ENCODE data around the gene CATSPER4. TPM values are rescaled to one million over a fixed set of nuclear protein-coding genes. Genes with fewer than 3 reads are reported as not detected.

Gene CATSPER4
- not detected for total RNA-seq
- long read RNA-seq = 0 reads

DNA sequence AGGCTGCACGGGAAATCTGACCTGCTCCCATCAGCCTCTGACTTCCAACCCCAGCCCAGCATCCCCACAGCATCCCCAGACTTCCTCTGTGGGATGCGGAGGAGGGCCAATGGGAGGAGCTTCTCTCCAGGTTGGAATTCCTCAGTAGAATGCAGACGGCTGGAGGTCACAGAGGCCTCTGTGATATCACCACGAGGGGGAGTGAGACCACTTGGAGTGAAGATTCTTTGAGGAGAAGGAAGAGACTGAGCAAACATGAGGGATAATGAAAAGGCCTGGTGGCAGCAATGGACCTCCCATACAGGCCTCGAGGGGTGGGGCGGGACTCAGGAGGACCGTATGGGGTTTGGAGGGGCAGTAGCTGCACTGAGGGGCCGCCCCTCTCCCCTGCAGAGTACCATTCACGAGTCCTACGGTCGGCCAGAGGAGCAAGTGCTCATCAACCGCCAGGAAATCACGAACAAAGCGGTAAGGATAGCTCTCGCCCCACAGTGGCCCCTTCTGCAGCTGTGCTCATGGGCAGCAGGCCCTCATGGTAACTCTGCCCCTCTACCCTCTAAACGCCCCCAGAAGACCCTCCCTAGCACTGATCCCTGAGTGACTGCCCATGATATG, at the start of gene CATSPER4:
Gene CATSPER4 (plus strand): TSS at position 230 of the 615 bp plus-strand sequence. CDS start 26 bp downstream, at position 256.
- ATAC-seq (ENCODE audit: poor library complexity) (no peak), DNase-seq (no peak)
- intact Hi-C loops (cut with DNase I) = no loop called here

DNA sequence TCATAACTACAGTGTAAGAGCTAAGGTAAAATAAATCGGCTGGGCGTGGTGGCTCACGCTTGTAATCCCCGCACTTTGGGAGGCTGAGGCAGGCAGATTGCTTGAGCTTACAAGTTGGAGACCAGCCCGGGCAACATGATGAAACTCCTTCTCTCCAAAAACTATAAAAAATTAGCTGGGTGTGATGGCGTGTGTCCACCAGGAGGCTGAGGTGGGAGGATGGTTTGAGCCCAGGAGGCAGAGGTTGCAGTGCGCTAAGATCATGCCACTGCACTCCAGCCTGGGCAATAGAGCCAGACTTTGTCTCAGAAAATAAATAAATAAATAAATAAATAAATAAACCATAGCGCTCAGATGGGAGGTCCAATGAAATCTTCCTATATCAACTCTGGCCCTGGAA, 48.2 kb upstream of the CATSPER4 start:
- DNase-seq = no peak
- no peak for ATAC-seq (ENCODE audit: poor library complexity)
- intact Hi-C loops (cut with DNase I) = no loop called here

DNA sequence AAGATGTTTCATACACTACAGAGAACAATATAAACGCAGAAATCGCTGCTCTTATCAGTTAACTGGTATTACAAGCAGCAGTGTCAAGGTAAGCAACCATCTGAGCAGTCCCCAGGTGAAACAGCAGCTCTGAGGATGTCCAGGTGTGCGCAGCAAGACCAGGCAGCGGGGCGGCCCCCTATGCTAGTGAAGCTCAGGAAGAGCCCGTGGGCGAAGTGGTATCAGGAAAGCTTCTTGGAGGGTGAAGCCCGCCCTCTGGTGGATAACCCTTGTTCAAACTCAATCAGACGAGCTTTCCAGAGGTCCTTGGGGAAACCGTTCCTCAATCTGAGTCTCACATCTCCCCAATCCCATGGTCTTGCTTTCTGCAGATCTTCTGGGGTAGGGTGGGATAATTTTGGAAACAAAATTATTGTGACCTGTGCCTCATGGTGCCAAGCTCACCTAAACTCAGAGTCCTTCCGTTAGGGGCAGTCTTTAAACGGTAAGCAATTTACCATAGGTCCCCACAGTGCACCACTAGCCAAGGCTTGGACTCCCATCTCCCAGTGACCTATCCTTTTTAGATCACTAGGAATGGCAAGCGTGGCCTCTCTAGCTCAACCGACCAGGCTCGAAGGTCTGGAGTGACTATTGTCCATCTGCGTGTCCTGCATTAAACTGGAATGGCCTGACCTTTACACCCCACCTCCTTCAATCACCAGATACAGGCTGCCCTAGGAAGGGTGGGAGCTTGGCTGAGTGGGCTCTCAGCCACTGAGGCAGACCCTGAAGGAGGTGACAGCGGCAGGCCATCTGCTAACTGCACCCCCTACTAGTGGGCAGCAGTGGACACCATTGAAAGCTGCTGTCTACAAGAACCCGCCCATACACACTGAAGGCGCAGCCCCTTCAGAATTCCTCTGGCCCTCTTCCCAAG, 45.1 kb upstream of the CATSPER4 start:
- intact Hi-C loops (cut with DNase I) = loop anchor here (2.0 to 5.0 kb wide), 2 partner anchors 40 to 108 kb away; no protein-coding TSS in a partner anchor
- ATAC-seq (ENCODE audit: poor library complexity) = peak; percentile 96
- DNase-seq = peak; percentile 72

DNA sequence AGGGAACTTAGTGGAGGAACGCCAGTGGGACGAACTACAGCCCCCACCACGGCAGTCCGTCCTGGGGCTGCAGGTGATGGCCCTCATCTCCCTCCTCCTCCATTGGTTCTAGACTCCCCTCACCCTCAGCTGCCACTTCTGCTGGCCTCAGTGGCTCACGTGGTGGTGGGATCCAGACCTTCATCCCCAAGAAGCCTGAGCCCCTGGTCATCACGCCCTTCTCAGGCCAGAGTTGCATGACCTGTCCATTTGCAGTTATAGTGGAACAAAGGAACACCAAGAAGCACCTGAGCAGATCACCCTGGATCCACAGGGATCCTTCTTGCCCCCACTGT, 44.5 kb upstream of the CATSPER4 start:
- DNase-seq (no peak), ATAC-seq (ENCODE audit: poor library complexity) (no peak)
- intact Hi-C loops (cut with DNase I) = loop anchor here (2.0 to 5.0 kb wide), 2 partner anchors 41 to 109 kb away; no protein-coding TSS in a partner anchor

DNA sequence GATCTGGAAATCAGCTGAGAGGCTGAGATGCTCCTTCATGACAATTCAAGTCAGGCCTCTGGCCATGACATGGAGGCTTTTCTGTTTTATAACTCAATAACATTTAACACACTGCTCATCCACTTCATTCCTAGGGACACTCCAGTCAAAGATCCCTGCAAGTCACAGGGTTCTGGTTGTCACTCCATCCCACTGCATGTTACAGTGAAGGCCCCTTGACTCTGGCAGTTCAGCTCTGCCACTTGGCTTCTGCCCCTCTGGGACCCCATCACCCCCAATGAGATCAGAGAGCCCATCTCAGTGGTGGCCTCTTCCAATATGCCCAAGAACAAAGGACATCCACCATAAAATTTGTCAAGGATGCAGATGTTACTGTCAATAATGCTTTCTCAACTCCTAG, 41.5 kb upstream of the CATSPER4 start:
- no peak for DNase-seq
- intact Hi-C loops (cut with DNase I) = loop anchor here (5.0 kb wide), 1 partner anchor 112 kb away; no protein-coding TSS in a partner anchor
- no peak for ATAC-seq (ENCODE audit: poor library complexity)

DNA sequence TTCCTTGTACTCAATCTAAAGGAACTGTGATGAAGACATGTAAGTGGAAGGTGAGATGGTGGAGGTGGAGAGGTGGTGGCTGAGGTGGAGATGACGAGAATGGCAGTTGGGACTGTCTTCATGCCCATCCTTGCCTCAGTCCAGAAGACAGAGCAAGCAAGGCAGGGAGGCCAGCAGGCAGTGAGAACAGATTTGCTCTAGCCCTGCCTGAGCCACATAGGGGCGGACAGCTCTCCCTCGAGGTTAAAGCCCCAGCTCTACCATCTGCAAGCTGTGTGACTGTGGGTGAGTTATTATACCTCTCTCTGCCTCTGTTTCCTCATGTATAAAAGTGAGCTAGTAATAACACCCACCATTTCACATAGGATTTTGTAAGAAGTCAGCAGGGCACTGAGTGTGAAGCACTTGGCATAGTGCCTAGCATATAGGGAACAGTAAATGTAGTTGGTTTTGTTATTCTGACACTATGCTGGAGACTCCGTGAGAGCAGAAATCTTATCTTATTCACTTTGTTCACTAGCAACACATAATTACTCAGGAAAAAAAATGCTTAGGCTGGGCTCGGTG, 36.4 kb upstream of the CATSPER4 start:
- ATAC-seq (ENCODE audit: poor library complexity) (no peak), DNase-seq (no peak)
- intact Hi-C loops (cut with DNase I) = no loop called here

DNA sequence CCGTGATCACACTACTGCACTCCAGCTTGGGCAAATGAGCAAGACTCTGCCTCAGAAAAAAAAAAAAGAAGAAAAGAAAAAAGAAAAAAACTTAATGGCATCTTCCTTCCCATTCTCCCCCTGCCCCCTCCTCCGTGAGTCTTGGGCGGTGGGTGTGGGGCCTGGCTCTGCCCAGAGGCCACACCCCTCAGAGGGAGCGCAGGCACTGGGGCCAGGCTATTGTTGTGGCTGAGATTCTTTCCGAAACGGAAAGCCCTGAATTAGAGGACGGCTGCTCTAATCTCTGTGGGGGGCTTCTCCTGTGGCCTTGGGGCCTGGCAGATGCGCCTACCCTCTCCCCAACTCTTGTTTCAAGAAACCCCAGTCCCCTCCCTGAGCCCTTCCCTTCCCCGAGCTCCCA, 35.7 kb upstream of the CATSPER4 start:
- intact Hi-C loops (cut with DNase I) = loop anchor here (5.0 kb wide), 1 partner anchor 42 kb away; the partner anchor contains the start of gene PDIK1L
- DNase-seq (no peak), ATAC-seq (ENCODE audit: poor library complexity) (no peak)

DNA sequence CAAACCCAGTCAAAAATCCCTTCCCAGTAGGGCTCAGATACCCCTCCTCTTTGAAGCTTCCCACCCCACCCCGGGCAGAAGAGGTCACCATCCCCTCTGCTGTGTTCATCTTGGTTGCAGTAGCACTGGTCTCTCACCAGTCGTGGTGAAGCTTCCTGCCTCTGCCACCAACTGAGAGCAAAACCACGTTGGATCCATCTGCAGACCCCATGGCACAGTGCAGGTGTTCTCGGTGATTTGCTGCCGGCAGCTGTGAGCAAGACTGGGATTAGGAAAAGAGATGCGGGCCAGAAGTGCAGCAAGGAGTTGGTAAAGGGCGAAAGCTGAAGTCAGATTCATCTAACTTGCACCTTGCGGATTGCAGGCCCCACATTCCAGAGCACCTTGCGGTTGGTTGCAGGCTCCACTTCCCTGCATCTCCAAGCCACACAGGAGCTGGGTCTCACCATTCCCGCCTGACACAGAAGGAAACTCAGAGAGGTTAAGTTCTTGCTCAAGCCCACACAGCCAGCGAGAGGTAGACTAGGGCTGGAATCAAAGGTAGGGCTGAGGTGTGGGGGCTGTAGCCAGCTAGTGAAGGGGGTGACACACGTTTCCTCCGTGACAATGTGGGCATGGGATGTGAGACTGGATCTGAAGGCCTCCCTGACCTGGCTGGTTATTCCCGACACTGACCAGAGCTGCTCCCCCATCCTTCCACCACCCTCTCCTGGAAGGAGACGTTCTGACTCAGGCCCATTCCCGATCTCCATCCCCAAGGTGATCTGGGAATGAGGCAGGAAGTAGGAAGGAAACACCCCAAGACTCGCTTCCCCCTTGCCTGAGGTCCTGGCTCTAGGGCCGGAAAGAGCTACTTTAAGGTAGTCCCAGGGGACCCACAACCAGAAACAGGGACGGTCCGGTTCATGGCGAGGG, 34.8 kb upstream of the CATSPER4 start:
- intact Hi-C loops (cut with DNase I) = loop anchor here (5.0 kb wide), 1 partner anchor 43 kb away; the partner anchor contains the start of gene PDIK1L
- no peak for DNase-seq
- ATAC-seq (ENCODE audit: poor library complexity) = no peak

DNA sequence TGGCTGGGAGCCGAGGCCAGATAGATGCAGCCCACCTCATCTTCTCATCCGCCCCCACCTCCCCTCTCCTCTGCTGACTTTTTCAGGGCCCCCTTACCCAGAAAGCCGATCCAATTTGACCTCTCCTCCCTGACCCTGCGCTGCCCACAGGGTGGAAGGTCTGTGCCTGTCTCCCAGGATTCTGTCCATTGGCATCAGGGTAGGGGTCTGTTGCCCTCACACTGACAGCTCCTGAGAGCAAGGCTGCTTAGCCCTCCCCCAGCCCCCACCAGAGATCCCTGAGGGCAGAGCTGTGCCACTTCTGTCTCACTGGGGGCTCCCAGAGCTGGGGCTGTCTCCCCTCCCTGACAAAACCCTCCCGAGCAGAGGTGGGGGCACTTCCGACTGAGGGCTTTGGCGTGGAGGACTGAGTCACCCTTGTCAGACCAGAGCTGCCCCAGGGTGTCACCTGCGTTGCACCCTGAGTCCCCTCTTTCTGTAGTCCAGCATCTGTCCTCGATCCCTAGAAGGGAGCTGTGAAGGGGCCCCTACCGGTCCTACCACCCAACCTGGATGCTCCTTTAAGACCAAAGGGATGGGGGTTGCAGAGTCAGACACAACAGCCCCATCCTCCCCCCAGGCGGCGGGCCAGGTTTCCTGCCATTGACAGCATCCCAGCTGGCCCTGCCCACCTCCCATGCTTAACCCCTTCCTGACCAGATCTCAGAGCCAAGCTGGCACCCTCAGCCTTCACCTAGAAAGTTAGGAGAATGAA, 33.9 kb upstream of the CATSPER4 start:
- intact Hi-C loops (cut with DNase I) = loop anchor here (5.0 kb wide), 1 partner anchor 44 kb away; the partner anchor contains the start of gene PDIK1L
- ATAC-seq (ENCODE audit: poor library complexity) (no peak), DNase-seq (peak; percentile 80)

DNA sequence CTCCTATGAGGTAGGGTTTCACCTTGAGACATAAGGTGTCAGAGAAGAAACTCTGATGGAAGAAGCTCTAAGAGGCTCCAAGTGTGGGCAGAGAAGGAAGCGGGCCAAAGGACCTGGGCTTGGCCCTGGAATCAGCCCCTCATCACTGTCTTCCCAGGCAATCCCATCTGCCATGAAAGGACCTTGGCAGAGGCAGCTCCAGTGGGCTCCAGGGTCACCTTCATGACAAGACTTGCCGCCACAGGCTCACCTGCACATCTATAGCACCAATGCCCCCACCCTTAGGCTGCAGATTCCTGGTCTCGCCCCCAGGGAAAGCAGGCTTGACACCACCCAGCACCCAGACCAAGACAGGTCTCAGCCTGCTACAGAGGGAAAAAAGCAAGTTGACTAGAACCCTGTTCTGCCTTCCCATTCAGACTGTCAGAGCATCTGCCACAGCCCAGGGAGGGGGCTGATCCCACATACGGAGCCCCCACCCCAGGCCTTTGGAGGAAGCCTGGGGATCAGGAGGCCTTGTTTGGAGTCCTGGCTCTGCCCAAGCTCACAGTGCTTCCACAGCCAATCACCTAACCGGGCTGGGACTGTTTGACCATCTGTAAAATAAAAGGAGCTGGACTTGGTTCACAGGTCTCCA, 32.0 kb upstream of the CATSPER4 start:
- intact Hi-C loops (cut with DNase I) = loop anchor here (5.0 kb wide), 1 partner anchor 46 kb away; the partner anchor contains the start of gene PDIK1L
- DNase-seq = no peak
- ATAC-seq (ENCODE audit: poor library complexity) = no peak

DNA sequence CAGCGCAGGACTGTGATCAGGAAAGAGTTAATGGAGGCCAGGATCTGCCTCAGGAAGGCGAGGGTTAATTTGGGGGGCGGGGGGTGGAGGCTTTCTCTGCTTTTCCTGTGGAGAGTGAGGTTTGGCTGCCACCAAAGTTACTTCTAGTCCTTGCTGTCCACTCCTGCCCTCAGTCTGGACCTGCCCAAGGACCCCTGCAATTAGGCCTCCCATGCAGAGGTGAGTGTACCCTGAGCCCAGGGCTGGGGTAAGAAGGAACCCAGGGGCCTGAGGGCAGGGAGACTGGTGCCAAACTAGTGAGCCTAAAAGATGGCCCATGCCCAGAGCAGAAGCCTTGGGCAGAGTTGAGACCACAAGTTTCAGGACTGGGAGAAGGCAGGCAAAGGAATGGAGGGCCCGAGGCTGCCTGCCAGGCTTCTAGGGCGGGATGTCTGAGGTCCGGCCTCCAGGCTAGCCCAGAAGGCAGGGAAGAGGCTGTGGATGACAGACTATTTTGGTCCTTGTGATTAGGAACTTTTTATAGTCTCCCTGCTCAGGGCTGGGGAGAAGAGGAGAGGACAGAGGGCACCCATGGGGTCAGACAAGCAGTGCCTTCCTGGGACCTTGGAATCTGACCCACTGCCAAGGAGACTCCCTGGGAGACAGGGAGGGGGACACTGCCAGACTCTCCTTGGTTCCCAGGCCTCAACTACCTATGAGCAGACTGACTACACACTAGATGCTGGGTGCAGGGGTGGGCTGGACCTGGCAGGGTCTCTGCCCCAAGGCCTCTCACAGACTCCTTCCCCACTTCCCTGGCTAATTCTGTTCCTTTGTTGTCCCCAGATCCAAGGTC, 31.3 kb upstream of the CATSPER4 start, which contains the start of gene FAM110D:
Gene FAM110D (plus strand): TSS at position 172 of the 835 bp plus-strand sequence. CDS start 2,213 bp downstream, outside the sequence.
- DNase-seq (no peak), ATAC-seq (ENCODE audit: poor library complexity) (peak; percentile 71)
- intact Hi-C loops (cut with DNase I) = loop anchor here (5.0 kb wide), 1 partner anchor 47 kb away; the partner anchor contains the start of gene PDIK1L

DNA sequence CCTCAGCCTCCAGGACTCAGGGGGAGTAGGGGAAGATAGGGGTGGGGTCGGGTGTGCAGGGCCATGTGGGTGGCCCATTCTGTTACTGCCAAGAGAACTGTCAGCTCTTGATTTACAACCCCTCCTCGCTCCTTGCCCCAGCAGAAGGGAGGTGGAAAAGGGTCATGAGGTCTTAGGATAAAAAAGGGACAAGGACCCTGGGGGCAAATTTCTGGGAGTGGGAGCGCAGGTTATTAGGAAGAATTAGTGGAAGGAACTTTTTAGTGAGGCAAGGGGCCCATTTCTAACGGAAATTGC, 30.7 kb upstream of the CATSPER4 start:
- DNase-seq (no peak), ATAC-seq (ENCODE audit: poor library complexity) (no peak)
- intact Hi-C loops (cut with DNase I) = loop anchor here (5.0 kb wide), 2 partner anchors 47 to 122 kb away; partner anchors contain the start of gene PDIK1L

DNA sequence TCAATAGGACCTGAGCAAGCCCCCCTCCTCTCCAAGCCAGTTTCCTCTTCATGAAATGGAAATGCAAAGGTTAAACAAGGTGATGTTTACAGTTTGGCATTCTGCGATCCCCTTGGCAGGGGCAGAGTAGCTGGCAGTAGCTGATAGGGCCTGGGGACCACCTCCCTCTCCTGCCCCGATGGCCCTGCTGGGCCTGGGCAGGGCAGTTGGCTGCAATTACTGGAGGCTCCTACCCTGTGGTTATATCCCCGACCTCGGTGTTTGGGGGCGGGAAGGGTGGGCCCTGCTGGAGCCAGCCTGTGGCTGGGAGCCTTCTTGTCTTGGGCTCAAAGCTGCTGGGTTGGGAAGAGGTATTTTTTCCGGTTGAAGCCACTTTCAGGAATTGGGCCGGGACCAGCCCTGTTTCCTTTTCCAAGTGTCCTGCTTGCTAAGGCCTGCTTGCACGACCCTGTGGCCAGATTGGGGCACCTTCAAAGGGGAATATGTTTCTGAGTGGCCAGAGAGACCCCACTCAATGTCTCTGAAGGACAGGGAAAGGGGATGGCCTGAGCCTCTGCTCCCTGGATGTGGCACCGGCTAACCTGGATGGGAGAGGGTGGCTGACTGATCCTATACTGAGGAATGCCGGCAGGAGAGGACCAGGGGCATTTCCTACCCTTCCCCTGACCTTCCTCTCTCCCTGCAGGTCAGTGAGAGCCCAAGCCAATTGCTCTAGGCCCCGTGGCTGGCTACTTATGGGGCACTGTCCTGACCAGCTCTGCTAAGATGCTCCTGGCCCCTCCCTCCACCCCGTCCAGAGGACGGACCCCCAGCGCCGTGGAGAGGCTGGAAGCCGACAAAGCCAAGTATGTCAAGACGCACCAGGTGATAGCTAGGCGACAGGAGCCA, 29.6 kb upstream of the CATSPER4 start:
- DNase-seq (no peak), ATAC-seq (ENCODE audit: poor library complexity) (peak; percentile 6)
- intact Hi-C loops (cut with DNase I) = loop anchor here (5.0 kb wide), 1 partner anchor 123 kb away; no protein-coding TSS in a partner anchor

DNA sequence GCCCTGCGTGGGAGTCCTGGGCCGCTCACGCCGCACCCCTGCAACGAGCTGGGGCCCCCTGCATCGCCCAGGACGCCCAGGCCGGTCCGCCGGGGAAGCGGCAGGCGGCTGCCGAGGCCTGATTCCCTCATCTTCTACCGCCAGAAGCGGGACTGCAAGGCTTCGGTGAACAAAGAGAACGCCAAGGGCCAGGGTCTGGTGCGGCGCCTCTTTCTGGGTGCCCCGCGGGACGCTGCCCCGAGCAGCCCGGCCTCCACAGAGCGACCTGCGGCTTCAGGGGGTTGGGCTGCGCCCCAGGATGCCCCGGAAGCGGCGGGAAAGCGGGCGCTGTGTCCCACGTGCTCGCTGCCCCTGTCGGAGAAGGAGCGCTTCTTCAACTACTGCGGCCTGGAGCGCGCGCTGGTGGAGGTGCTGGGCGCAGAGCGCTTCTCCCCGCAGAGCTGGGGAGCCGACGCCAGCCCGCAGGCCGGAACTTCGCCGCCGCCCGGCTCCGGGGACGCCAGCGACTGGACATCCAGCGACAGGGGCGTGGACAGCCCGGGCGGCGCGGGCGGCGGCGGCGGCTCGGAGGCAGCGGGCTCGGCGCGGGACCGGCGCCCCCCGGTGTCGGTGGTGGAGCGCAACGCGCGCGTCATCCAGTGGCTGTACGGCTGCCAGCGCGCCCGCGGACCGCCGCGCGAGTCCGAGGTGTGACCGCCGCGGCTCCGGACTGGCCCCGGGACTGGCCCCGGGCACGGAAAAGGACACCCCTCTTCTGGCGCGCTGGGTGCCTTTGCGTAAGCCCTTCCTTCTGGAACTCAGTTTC, 28.8 kb upstream of the CATSPER4 start:
- intact Hi-C loops (cut with DNase I) = loop anchor here (5.0 kb wide), 1 partner anchor 124 kb away; no protein-coding TSS in a partner anchor
- ATAC-seq (ENCODE audit: poor library complexity) (peak; percentile 74), DNase-seq (peak; percentile 82)
